PC-9 (cell line): ENCODE measurements around the gene SERPIND1. TPM values are rescaled to one million over a fixed set of nuclear protein-coding genes. Genes with fewer than 3 reads are reported as not detected.

Experiments used
- BruUV-seq: library from RNA; stranded (reverse); fragments of 400-500 nt; replicated peaks from 2 replicates; lab custom pipeline; 2021; lab: Mats Ljungman, UMichigan
- CTCF ChIA-PET: fragments of 300-600 bp; sonication (Branson Sonifier 250); formaldehyde crosslinking; loops from one replicate; lab custom pipeline; 2022; ENCODE audit warnings: antibody characterized with exemption; lab: Charles Lee
- POLR2A ChIA-PET: fragments of 300-600 bp; sonication (Branson Sonifier 250); formaldehyde crosslinking; loops from one replicate; lab custom pipeline; 2022; ENCODE audit warnings: antibody characterized with exemption; ENCODE audit not compliant: unreplicated experiment; lab: Charles Lee
- DNase-seq, 2 experiments: peaks; one replicate each; pipeline versions ENCODE4 v3.0.0 to v3.0.0-alpha.2; 2015 to 2022; ENCODE audit warnings: mixed read lengths in 1 of 2
- H2AFZ ChIP-seq: fragments of 200-600 bp; sonication (generic); 2 replicates; pipeline ENCODE4 v1.8.1; 2017; ENCODE audit warnings: antibody characterized with exemption
- H3F3A ChIP-seq: fragments of 200-600 bp; sonication (generic); 2 replicates; pipeline ENCODE4 v1.8.1; 2017; ENCODE audit warnings: antibody characterized with exemption, mild to moderate bottlenecking, low read depth; ENCODE audit not compliant: insufficient read depth
- H3K27ac ChIP-seq: fragments of 200-600 bp; sonication (generic); 2 replicates; pipeline ENCODE4 v1.6.1; 2016; ENCODE audit warnings: mixed run types
- H3K27me3 ChIP-seq: fragments of 200-600 bp; sonication (generic); 2 replicates; pipeline ENCODE4 v1.6.1; 2016; ENCODE audit warnings: low read depth, mixed run types; ENCODE audit not compliant: insufficient read depth
- H3K36me3 ChIP-seq: fragments of 200-600 bp; sonication (generic); 2 replicates; pipeline ENCODE4 v1.6.1; 2016; ENCODE audit warnings: low read depth, mixed run types
- H3K4me1 ChIP-seq: fragments of 200-600 bp; sonication (generic); replicated peaks from 2 replicates; pipeline ENCODE4 v1.6.1; 2016; ENCODE audit warnings: mixed run types; ENCODE audit not compliant: insufficient read depth
- H3K4me2 ChIP-seq: fragments of 200-600 bp; sonication (generic); 2 replicates; pipeline ENCODE4 v1.6.1; 2017; ENCODE audit warnings: mixed run types
- H3K4me3 ChIP-seq: fragments of 200-600 bp; sonication (generic); 2 replicates; pipeline ENCODE4 v1.6.1; 2016; ENCODE audit warnings: mixed run types
- H3K79me2 ChIP-seq: fragments of 200-600 bp; sonication (generic); 2 replicates; pipeline ENCODE4 v1.6.1; 2017; ENCODE audit warnings: low read depth, mixed run types
- H3K9me2 ChIP-seq: fragments of 200-600 bp; sonication (generic); 2 replicates; pipeline ENCODE4 v1.8.1; 2017; ENCODE audit warnings: mild to moderate bottlenecking; ENCODE audit not compliant: insufficient read depth
- H3K9me3 ChIP-seq: fragments of 200-600 bp; sonication (generic); 2 replicates; pipeline ENCODE4 v1.8.1; 2016; ENCODE audit warnings: low read depth; ENCODE audit not compliant: insufficient read depth
- H4K20me1 ChIP-seq: fragments of 200-600 bp; sonication (generic); 2 replicates; pipeline ENCODE4 v1.8.1; 2017; ENCODE audit not compliant: insufficient read depth
- EZH2 ChIP-seq: fragments of 200-600 bp; sonication (generic); IDR thresholded peaks from 2 replicates; pipeline ENCODE4 v1.8.0; 2017; ENCODE audit warnings: antibody characterized with exemption, low read depth
- intact Hi-C: fragments of 100-400 bp; cut with micrococcal nuclease; formaldehyde crosslinking; loops from one replicate; pipeline ENCODE4 v1.10.0; 2022; ENCODE audit not compliant: unreplicated experiment
- total RNA-seq: library from RNA; stranded (reverse); gene quantifications from 2 replicates; pipeline ENCODE4 v1.2.3, GENCODE V29; 2021
- TF ChIP-seq, protein P1 (sequence below): fragments of 200-600 bp; sonication (generic); conservative IDR thresholded peaks from 2 replicates; pipeline ENCODE4 v1.6.1; 2017; ENCODE audit warnings: mixed run types, antibody characterized with exemption, mild to moderate bottlenecking, moderate library complexity

SERPIND1 gene
- total RNA-seq, 1 experiment from 2014 or later: not detected

DNA sequence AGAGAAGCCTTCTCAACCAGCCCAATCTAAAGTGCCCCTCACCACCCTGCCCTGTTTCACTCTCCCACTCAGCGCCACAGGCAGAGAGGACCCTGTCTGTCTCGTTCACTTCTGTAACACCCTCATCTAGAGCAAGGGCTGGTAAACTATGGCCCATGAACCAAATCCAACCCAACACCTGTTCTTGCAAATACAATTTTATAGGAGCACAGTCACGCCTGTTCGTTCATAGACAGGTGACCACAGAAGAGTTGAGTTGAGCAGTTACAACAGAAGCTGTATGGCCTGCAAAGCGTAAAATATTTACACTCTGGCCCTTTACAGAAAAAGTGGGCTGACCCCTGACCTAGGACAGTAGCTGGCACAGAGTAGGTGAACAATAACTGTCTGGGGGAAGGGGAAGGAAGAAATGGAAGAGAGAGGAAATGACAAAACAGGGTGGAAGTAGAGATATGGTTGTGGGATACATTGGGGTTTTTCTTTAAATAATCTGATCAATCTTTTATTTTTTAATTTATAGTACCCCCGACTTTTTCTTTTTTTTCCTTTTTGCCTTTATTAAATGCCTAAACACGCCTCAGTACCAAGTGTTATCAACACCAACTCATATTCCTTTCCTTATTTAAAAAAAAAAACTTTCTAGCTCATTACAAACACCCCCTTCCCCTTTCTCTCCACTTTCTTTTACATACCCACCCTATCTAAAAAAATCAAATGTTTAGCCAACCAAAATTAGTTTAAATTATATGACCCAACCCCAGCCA is 20.9 kb downstream of the SERPIND1 start:
- intact Hi-C loops: loop anchor here (10.0 kb wide), 1 partner anchor 310 kb away; no protein-coding TSS in a partner anchor
- no peak for DNase-seq
- Histone ChIP-seq H2AFZ (no peak overlapping the region), H3K27ac (no peak overlapping the region), H3K4me1 (peaks cover 13% of the 10 kb centered on the region), H3K4me2 (no peak overlapping the region), H3K9me2 (no peaks in the 10 kb centered on the region), H3K36me3 (no peaks in the 10 kb centered on the region), H3F3A (peaks cover 9% of the 10 kb centered on the region), H3K27me3 (no peaks in the 10 kb centered on the region), H4K20me1 (no peaks in the 10 kb centered on the region), H3K4me3 (no peak overlapping the region), H3K9me3 (no peaks in the 10 kb centered on the region), H3K79me2 (no peaks in the 10 kb centered on the region)
- TF ChIP-seq EZH2: no peak
- TF ChIP-seq, protein P1, sequence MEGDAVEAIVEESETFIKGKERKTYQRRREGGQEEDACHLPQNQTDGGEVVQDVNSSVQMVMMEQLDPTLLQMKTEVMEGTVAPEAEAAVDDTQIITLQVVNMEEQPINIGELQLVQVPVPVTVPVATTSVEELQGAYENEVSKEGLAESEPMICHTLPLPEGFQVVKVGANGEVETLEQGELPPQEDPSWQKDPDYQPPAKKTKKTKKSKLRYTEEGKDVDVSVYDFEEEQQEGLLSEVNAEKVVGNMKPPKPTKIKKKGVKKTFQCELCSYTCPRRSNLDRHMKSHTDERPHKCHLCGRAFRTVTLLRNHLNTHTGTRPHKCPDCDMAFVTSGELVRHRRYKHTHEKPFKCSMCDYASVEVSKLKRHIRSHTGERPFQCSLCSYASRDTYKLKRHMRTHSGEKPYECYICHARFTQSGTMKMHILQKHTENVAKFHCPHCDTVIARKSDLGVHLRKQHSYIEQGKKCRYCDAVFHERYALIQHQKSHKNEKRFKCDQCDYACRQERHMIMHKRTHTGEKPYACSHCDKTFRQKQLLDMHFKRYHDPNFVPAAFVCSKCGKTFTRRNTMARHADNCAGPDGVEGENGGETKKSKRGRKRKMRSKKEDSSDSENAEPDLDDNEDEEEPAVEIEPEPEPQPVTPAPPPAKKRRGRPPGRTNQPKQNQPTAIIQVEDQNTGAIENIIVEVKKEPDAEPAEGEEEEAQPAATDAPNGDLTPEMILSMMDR: no peak
- POLR2A ChIA-PET: no interaction called here
- CTCF ChIA-PET: no interaction called here
- no TSS peak for BruUV-seq

DNA sequence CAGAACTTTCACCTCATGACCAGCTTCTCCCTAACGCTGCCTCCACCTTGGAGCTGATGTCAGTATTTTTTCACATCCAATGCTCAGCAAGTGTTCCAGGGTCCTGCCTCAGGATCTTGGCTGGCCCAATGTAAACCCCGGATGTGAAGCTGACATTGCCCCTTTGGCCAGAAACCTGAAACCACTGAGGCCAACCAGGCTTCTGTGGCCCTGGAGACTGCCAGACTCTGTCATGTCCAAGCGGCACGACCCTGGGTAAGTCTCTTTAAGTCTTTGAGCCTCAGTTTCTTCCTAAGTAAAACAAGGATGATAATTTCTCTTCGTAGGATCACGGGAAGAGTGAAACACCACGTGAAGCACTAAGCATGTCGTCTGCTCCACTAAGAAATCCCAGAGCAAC is 22.8 kb downstream of the SERPIND1 start:
- Histone ChIP-seq H3K36me3 (no peaks in the 10 kb centered on the region), H3K9me2 (no peaks in the 10 kb centered on the region), H4K20me1 (no peaks in the 10 kb centered on the region), H3K4me1 (peaks cover 18% of the 10 kb centered on the region), H3K9me3 (no peaks in the 10 kb centered on the region), H3K27me3 (no peaks in the 10 kb centered on the region), H3K79me2 (no peaks in the 10 kb centered on the region), H2AFZ (no peak overlapping the region), H3K4me2 (no peak overlapping the region), H3F3A (peaks cover 12% of the 10 kb centered on the region), H3K4me3 (no peak overlapping the region), H3K27ac (no peak overlapping the region)
- CTCF ChIA-PET: no interaction called here
- no peak for DNase-seq
- BruUV-seq: no TSS peak
- TF ChIP-seq EZH2: no peak
- TF ChIP-seq, protein P1: no peak
- POLR2A ChIA-PET: no interaction called here
- intact Hi-C loops: loop anchor here (10.0 kb wide), 1 partner anchor 308 kb away; no protein-coding TSS in a partner anchor

DNA sequence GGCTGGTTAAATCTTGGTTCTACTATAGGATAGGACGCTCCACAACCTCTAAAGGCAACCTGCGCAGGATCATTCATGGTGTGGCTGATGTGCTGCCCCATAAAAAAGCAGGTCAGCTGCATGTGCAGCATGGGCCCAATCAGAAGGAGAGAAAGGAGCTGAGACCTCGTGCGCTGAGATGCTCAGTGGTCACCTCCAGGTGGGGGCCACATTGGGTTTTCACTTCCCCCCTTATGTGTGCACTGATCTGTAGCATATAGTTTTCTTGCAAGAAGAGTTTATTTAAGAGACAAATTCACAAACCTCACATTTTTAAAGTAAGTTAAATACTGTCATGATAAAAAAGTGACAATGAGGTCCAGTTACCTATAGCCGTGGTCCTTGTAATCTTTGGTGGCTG is 24.3 kb downstream of the SERPIND1 start:
- H2AFZ ChIP-seq: no peak overlapping the region
- H3K4me1 ChIP-seq: peaks cover 18% of the 10 kb centered on the region
- H4K20me1 ChIP-seq: no peaks in the 10 kb centered on the region
- TF ChIP-seq, protein P1: no peak
- TF ChIP-seq EZH2: no peak
- H3K9me2 ChIP-seq: no peaks in the 10 kb centered on the region
- peaks cover 12% of the 10 kb centered on the region for H3F3A ChIP-seq
- POLR2A ChIA-PET: no interaction called here
- no peak overlapping the region for H3K27ac ChIP-seq
- no peak for DNase-seq
- no peaks in the 10 kb centered on the region for H3K9me3 ChIP-seq
- CTCF ChIA-PET: no interaction called here
- no TSS peak for BruUV-seq
- H3K27me3 ChIP-seq: no peaks in the 10 kb centered on the region
- no peaks in the 10 kb centered on the region for H3K79me2 ChIP-seq
- H3K4me2 ChIP-seq: no peak overlapping the region
- H3K4me3 ChIP-seq: no peak overlapping the region
- intact Hi-C loops: loop anchor here (10.0 kb wide), 1 partner anchor 307 kb away; no protein-coding TSS in a partner anchor
- H3K36me3 ChIP-seq: no peaks in the 10 kb centered on the region
